A549 (cell line): ENCODE results near the gene NEK2.

ENCODE experiments used
- CHD4 ChIP-seq: fragments of 200-600 bp; sonication (generic); IDR thresholded peaks from 2 replicates; pipeline ENCODE4 v1.6.1; 2016; ENCODE audit warnings: antibody characterized with exemption, mild to moderate bottlenecking, borderline replicate concordance
- CTCF ChIP-seq: fragments of >200 bp; sonication (Bioruptor Twin); formaldehyde crosslinking; IDR thresholded peaks from 3 replicates; pipeline ENCODE4 v1.5.1; 2016
- HDAC2 ChIP-seq: fragments of 200-600 bp; sonication (generic); IDR thresholded peaks from 2 replicates; pipeline ENCODE4 v1.6.1; 2016
- MAFK ChIP-seq: fragments of 450-650 bp; IDR thresholded peaks from 2 replicates; pipeline ENCODE4 v1.6.1; 2014; ENCODE audit not compliant: partially characterized antibody
- NFE2L2 ChIP-seq: fragments of 150-350 bp; conservative IDR thresholded peaks from 2 replicates; pipeline ENCODE4 v1.6.1; 2014; ENCODE audit warnings: low read length
- POLR2A ChIP-seq: IDR thresholded peaks from 2 replicates; pipeline ENCODE4 v1.6.1; 2012; ENCODE audit warnings: mild to moderate bottlenecking, low read length
- RFX5 ChIP-seq: fragments of 450-650 bp; IDR thresholded peaks from 2 replicates; pipeline ENCODE4 v1.7.1; 2014; ENCODE audit warnings: antibody characterized with exemption, mild to moderate bottlenecking, moderate library complexity
- RNF2 ChIP-seq: fragments of 200-600 bp; sonication (generic); IDR thresholded peaks from 2 replicates; pipeline ENCODE4 v1.6.1; 2016; ENCODE audit warnings: low read depth, mild to moderate bottlenecking, antibody characterized with exemption, moderate library complexity, borderline replicate concordance
- SREBF2 ChIP-seq: fragments of 450-650 bp; IDR thresholded peaks from 2 replicates; pipeline ENCODE4 v1.6.1; 2014; ENCODE audit warnings: mild to moderate bottlenecking, moderate library complexity
- USF2 ChIP-seq: fragments of 450-650 bp; IDR thresholded peaks from 2 replicates; pipeline ENCODE4 v1.6.1; 2014; ENCODE audit warnings: antibody characterized with exemption

- TF ChIP-seq CTCF, result no peak
- TF ChIP-seq CHD4, result no peak
- no peak for TF ChIP-seq RFX5
- TF ChIP-seq NFE2L2, result no peak
- TF ChIP-seq POLR2A, result no peak
- TF ChIP-seq RNF2, result no peak
- no peak for TF ChIP-seq USF2
- TF ChIP-seq MAFK, result no peak
- TF ChIP-seq SREBF2, result no peak
- no peak for TF ChIP-seq HDAC2
Measured at GRCh38 chr1:211638246-211638645, 37.2 kb downstream of the NEK2 start.
